HG03045 (cell line): ENCODE data around the gene BHLHA15.

ENCODE experiments used
- ATAC-seq: cut with Tn5 transposase; IDR thresholded peaks from one replicate; pipeline ENCODE4 v1.9.1; 2021; ENCODE audit warnings: mild to moderate bottlenecking, moderate library complexity; ENCODE audit not compliant: unreplicated experiment

BHLHA15 gene

GRCh38 chr7:98223351-98223897 lies 12.2 kb downstream of the BHLHA15 start:
- ATAC-seq, result no peak

GRCh38 chr7:98223898-98224700 lies 12.9 kb downstream of the BHLHA15 start:
- no peak for ATAC-seq

GRCh38 chr7:98224701-98225181 lies 13.5 kb downstream of the BHLHA15 start:
- no peak for ATAC-seq

GRCh38 chr7:98225913-98226614 lies 14.8 kb downstream of the BHLHA15 start:
- ATAC-seq, result no peak

GRCh38 chr7:98227939-98228338 lies 16.7 kb downstream of the BHLHA15 start:
- no peak for ATAC-seq

GRCh38 chr7:98228801-98229200 lies 17.6 kb downstream of the BHLHA15 start:
- no peak for ATAC-seq

DNA sequence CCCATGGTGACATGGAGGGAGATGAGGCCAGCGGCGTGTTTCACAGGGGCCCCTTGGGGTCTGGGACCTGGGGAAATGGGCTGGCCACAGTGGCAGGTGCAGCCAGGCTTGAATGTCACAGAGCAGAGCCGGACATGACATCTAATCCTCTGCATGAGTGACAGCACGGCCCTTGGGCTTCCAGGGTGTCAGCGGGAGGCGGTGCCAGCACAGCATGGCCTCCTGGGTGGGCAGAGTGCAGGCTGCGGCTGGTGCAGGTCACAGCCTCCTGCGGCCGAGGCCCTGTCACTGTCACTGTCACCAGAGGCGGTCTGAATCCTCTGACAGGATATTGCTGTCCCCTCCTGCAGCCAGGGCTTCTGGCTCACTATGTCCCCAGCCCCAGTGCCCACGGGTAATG lies 18.2 kb downstream of the BHLHA15 start:
- no peak for ATAC-seq

DNA sequence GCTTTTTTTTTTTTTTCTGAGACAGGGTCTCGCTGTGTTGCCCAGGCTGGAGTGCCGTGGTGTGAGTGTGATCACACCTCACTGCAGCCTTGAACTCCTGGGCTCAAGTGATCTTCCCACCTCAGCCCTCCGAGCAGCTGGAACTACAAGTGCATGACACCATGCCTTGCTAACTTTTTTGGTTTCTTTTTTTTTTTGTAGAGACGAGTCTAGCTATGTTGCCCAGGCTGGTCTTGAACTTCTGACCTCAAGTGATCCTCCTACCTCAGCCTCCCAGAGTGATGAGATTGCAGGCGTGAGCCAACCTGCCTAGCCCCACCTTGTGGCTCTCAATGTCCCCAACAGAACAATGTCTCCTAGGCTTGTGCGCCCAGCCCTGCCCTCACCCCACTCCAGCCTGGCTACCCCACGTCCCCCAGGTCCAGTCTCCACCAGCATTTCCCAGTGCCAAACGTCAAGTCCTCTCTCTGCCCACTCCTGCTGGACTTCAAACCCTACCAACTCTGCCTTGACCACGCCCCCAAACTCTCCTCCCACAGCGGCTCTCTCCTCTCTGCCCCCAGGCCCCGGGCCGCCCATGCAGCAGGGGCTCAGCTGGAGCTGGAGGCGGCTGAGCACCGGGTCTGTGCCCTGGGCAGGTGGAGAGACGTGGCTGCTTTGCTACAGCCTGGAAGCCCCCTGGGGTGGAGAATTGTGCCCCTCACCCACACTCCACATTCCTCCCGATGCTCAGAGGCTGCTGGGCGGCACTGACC lies 18.9 kb downstream of the BHLHA15 start:
- no peak for ATAC-seq

GRCh38 chr7:98230746-98231471 lies 19.7 kb downstream of the BHLHA15 start:
- ATAC-seq, result no peak

DNA sequence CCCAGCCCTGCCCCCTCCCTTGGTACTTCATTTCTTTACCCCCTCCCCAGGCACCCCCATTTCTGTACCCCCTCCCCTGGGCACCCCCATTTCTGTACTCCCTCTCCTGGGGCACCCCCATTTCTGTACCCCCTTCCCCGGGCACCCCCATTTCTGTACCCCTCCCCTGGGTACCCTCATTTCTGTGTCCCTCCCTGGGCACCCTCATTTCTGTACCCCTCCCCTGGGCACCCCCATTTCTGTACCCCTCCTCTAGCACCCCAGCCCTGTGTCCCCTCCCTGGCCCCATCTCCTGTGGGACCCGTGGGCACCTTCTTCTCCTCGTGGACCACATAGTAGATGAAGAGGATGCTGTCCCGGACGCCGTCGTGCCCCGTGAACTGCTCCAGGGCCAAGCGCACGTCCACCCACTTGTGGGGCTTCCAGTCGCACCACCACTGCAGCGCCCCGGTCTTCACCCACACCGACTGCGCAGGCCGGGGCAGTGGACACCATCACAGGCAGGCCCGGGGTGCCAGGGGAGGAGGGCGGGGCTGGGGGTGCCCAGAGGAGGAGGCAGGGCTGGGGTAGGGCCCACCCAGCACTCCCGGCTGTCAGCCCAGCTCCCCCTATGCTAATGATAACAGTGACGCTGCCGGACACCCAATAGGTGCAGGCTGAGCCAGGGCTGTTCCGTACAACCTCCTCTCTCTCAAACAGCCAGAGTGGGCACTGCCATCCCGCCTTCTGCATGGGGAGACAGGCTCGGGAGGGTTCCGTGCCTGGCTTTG lies 20.4 kb downstream of the BHLHA15 start:
- ATAC-seq, result no peak

DNA sequence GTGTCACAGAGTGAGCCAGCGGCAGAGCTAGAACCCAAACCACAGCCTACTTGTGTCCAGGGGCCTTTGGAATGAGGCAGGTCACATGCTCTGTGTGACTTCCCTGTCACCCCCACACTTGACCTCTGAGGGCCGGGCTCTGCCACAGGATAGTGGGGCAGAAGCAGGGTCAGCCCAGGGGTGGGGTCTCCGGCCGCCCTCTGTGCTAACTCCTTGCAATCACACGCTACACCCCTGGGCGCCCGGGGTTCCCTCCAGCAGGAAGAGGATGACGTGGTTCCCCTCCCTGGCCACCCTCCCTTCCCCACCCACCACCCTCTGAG lies 21.0 kb downstream of the BHLHA15 start:
- no peak for ATAC-seq

DNA sequence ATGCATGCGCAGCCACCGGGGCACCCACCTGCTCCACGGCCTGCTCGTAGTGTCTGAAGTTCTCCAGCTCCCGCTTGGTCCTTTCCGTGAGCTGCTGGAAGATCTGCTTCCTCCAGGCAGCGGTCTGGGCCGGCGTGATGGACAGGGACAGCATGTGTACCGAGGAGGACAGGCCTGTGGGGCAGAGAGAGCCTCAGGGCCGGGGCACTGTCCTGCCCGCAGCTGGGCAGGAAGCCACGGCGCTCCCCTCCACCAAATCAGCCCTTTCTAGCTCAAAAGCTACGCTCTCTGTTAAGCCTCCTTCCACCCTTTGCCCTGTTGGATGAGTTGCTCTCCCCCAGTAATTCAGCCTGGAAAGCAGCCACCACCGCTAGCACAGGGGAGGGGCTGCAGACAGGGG lies 21.6 kb downstream of the BHLHA15 start:
- ATAC-seq, result no peak

DNA sequence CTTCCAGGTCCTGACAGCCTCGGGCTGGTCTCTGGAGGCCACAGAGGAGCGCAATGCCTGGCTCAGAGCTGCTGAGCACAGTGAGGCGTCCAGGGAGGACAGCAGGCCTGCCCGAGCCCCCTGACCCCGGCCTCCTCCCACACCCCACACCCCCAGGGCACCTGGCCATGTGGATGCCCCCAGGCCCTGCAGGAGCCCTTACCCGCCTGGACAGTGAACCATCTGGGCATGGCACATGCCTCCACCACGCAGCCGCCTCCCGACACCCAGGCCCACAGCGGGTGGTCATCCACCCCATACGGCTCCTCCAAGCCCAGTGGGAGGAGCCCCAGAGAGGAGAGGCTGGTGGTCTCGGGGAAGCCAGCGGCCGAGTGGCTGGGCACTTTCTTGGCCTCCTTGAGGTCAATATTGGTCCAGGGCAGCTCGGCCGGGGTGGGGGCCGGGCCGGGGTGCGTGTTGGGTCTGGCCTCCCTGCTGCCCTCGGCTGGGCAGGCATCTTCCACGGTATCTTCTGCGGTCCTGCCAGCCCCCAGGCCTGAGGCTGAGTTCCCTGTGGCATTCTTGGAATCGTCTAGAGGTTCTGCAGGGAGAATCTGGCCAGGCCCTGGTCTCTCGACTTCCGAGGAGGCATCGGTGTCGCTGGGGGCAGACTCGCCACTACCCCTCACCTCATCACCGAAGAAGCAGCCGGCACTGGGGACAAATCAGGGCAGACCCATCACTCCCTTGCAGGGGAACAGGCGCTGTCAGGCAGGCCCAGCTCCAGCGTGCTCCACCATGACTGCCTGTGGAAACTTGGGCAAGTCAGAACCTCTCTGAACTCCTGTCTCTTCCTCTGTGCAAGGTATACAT lies 22.2 kb downstream of the BHLHA15 start:
- ATAC-seq, result no peak

GRCh38 chr7:98234429-98235147 lies 23.3 kb downstream of the BHLHA15 start:
- no peak for ATAC-seq

DNA sequence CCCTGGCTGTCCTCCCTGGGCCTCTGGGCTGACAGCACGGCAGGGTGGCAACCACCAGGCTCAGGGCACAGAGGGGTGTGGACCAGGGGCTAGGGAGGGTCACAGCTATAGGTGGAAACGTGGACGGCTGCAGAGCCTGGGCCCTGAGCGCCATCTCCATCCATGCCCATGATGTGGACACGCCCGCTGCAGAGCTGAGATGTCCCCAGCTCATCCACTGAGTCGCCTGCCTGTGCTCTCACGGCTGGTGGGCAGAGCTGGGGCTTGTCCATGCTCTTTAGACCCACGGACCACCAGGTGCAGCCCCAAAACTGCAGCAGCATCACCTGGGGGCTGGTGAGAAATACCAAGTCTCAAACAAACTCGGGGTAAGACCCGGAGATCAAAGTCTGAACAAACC lies 24.7 kb downstream of the BHLHA15 start:
- ATAC-seq, result no peak

GRCh38 chr7:98236355-98237185 lies 25.3 kb downstream of the BHLHA15 start:
- no peak for ATAC-seq

- ATAC-seq, result no peak
These were observed 26.8 kb downstream of the BHLHA15 start for GRCh38 chr7:98238076-98238475.

GRCh38 chr7:98238976-98239375 lies 27.7 kb downstream of the BHLHA15 start:
- ATAC-seq, result no peak
